Breast epithelium (tissue), 4 donors: ENCODE measurements around the gene UTP14A. TPM values are rescaled to one million over a fixed set of nuclear protein-coding genes. Genes with fewer than 3 reads are reported as not detected.
"Not testable (repeated sequence)": the region's sequence is repeated elsewhere in the genome, so short reads cannot be mapped to it uniquely, and the experiment has no call there.

ENCODE experiments used
- DNase-seq, 2 donors: peaks; one replicate each; pipeline ENCODE4 v3.0.0-alpha.2; 2019; ENCODE audit warnings: low spot score in 2 of 2
- H3K27ac ChIP-seq, 2 donors: fragments of 200-600 bp; sonication (generic) in 1 of 2; one replicate each; pipeline ENCODE4 v1.5.1; 2016 to 2019; ENCODE audit warnings: mild to moderate bottlenecking in 1 of 2
- H3K27me3 ChIP-seq, 2 donors: fragments of 200-600 bp; sonication (generic) in 1 of 2; one replicate each; pipeline versions ENCODE4 v1.5.1 to v1.6.0; 2017 to 2019; ENCODE audit warnings: control low read depth in 1 of 2, mild to moderate bottlenecking in 1 of 2
- H3K36me3 ChIP-seq: fragments of 200-600 bp; one replicate; pipeline ENCODE4 v1.5.1; 2019
- H3K4me1 ChIP-seq, 2 donors: fragments of 200-600 bp; sonication (generic); one replicate each; pipeline ENCODE4 v1.5.1; 2016 to 2019; ENCODE audit warnings: control low read depth in 1 of 2
- H3K4me3 ChIP-seq, 3 donors: fragments of 200-600 bp; sonication (generic); 1 replicate in 2 of 3; 2 replicates in 1 of 3; pipeline ENCODE4 v1.5.1; 2016 to 2019; ENCODE audit warnings: mild to moderate bottlenecking in 3 of 3, moderate library complexity in 2 of 3
- H3K9me3 ChIP-seq, 2 donors: fragments of 200-600 bp; sonication (generic) in 1 of 2; one replicate each; pipeline ENCODE4 v1.5.1; 2016 to 2019; ENCODE audit warnings: control low read depth in 1 of 2
- CTCF ChIP-seq, 3 donors: fragments of 450-650 bp; IDR thresholded peaks; one replicate each; pipeline ENCODE4 v1.5.1; 2016 to 2017; ENCODE audit warnings: antibody characterized with exemption in 3 of 3, mild to moderate bottlenecking in 3 of 3, moderate library complexity in 3 of 3
- POLR2A ChIP-seq: fragments of 450-650 bp; IDR thresholded peaks from one replicate; pipeline ENCODE4 v1.6.1; 2016; ENCODE audit warnings: antibody characterized with exemption, mild to moderate bottlenecking, moderate library complexity
- POLR2AphosphoS5 ChIP-seq, 3 donors: sonication (generic); formaldehyde crosslinking; IDR thresholded peaks; one replicate each; pipeline ENCODE4 v1.6.1; 2017; ENCODE audit warnings: antibody characterized with exemption in 3 of 3
- intact Hi-C: fragments of 100-400 bp; cut with DNase I; formaldehyde crosslinking; loops from one replicate; pipeline ENCODE4 v1.15.1; 2023; ENCODE audit warnings: low total_unique reads
- total RNA-seq, 3 donors: library from RNA; depleted of rRNA; stranded (reverse); fragments of >200 nt; gene quantifications; one replicate each; pipeline ENCODE4 v1.1.0, GENCODE V29; 2016

UTP14A gene
- total RNA-seq = 10 to 100 TPM; 17.3 to 22.6 (median 20.8) TPM

- Histone ChIP-seq H3K27me3 (peaks cover 0 to 23% of the 10 kb centered on the region in 2 donors), H3K4me1 (no peaks in the 10 kb centered on the region), H3K4me3 (peak within 1 kb of the TSS; percentile 59 to 77 (median 69)), H3K36me3 (no peaks in the 10 kb centered on the region), H3K9me3 (no peaks in the 10 kb centered on the region), H3K27ac (peak within 1 kb of the TSS; percentile 78)
- TF ChIP-seq CTCF (IDR thresholded peaks at IDR 0.05) (no peak), POLR2AphosphoS5 (IDR thresholded peaks at IDR 0.05) (peak; percentile 50 to 73 (median 66))
- DNase-seq = peak; percentile 77 to 84
- intact Hi-C loops = no loop called here
Measured at GRCh38 chrX:129905787-129906580, at the start of gene UTP14A. Gene UTP14A, plus strand, starts transcription at chrX:129906164. Its CDS starts 47 bp downstream, at chrX:129906211.

- H3K9me3 ChIP-seq, H3K36me3 ChIP-seq, H3K27ac ChIP-seq, DNase-seq, H3K4me3 ChIP-seq, H3K4me1 ChIP-seq, intact Hi-C loops: not testable (repeated sequence)
- H3K27me3 ChIP-seq = peaks cover 0 to 18% of the 10 kb centered on the region in 2 donors
Measured at GRCh38 chrX:129859134-129859533, 46.8 kb upstream of the UTP14A start.

- H3K27me3 ChIP-seq = peaks cover 0 to 24% of the 10 kb centered on the region in 2 donors
- H3K4me1 ChIP-seq, H3K4me3 ChIP-seq, H3K36me3 ChIP-seq, H3K9me3 ChIP-seq, intact Hi-C loops, H3K27ac ChIP-seq, DNase-seq: not testable (repeated sequence)
Measured at GRCh38 chrX:129866321-129866720, 39.6 kb upstream of the UTP14A start.

GRCh38 chrX:129872524-129872923, 33.4 kb upstream of the UTP14A start:
- Histone ChIP-seq H3K4me3 (no peak overlapping the region), H3K27me3 (peaks cover 0 to 30% of the 10 kb centered on the region in 2 donors), H3K4me1 (no peaks in the 10 kb centered on the region), H3K36me3 (no peaks in the 10 kb centered on the region), H3K27ac (no peak overlapping the region), H3K9me3 (peaks cover 0 to 13% of the 10 kb centered on the region in 2 donors)
- no peak for TF ChIP-seq CTCF (IDR thresholded peaks at IDR 0.05)
- TF ChIP-seq POLR2A = no peak
- TF ChIP-seq POLR2AphosphoS5 (IDR thresholded peaks at IDR 0.05) = no peak
- no peak for DNase-seq
- intact Hi-C loops = no loop called here

- no peak overlapping the region for H3K4me3 ChIP-seq
- no peaks in the 10 kb centered on the region for H3K36me3 ChIP-seq
- no peak overlapping the region for H3K27ac ChIP-seq
- no peaks in the 10 kb centered on the region for H3K4me1 ChIP-seq
- no peak for DNase-seq
- no peak for TF ChIP-seq CTCF (IDR thresholded peaks at IDR 0.05)
- TF ChIP-seq POLR2A = no peak
- TF ChIP-seq POLR2AphosphoS5 (IDR thresholded peaks at IDR 0.05) = no peak
- H3K27me3 ChIP-seq = peaks cover 0 to 27% of the 10 kb centered on the region in 2 donors
- peaks cover 0 to 13% of the 10 kb centered on the region in 2 donors for H3K9me3 ChIP-seq
- intact Hi-C loops = loop anchor here (5.0 kb wide), 1 partner anchor 348 kb away; no protein-coding TSS in a partner anchor
Measured at GRCh38 chrX:129875669-129876068, 30.3 kb upstream of the UTP14A start.

- Histone ChIP-seq H3K9me3 (peaks cover 0 to 13% of the 10 kb centered on the region in 2 donors), H3K4me1 (no peaks in the 10 kb centered on the region), H3K4me3 (no peak overlapping the region), H3K27me3 (peaks cover 0 to 15% of the 10 kb centered on the region in 2 donors), H3K27ac (no peak overlapping the region), H3K36me3 (no peaks in the 10 kb centered on the region)
- TF ChIP-seq POLR2A (no peak), CTCF (IDR thresholded peaks at IDR 0.05) (no peak), POLR2AphosphoS5 (IDR thresholded peaks at IDR 0.05) (no peak)
- DNase-seq = no peak
- intact Hi-C loops = loop anchor here (5.0 kb wide), 1 partner anchor 350 kb away; no protein-coding TSS in a partner anchor
Measured at GRCh38 chrX:129876771-129877305, 29.1 kb upstream of the UTP14A start.
